Epithelial cell of proximal tubule (primary cell): ENCODE results near the gene SGMS1. TPM values are rescaled to one million over a fixed set of nuclear protein-coding genes. Genes with fewer than 3 reads are reported as not detected.
"Not testable (repeated sequence)": the region's sequence is repeated elsewhere in the genome, so short reads cannot be mapped to it uniquely, and the experiment has no call there.

Experiments
- DNase-seq: peaks from one replicate; pipeline ENCODE4 v3.0.0-alpha.2; 2011; ENCODE audit warnings: low read depth
- H3K4me3 ChIP-seq: 2 replicates; pipeline ENCODE4 v1.5.1; 2011; ENCODE audit warnings: low read depth, mild to moderate bottlenecking, low read length
- CTCF ChIP-seq: conservative IDR thresholded peaks from 2 replicates; pipeline ENCODE4 v1.5.1; 2012; ENCODE audit warnings: low read depth, mild to moderate bottlenecking, low read length
- total RNA-seq: library from RNA; depleted of rRNA; stranded (reverse); fragments of >200 nt; gene quantifications from 2 replicates; pipeline ENCODE4 v1.2.3, GENCODE V29; 2015

SGMS1 gene
- total RNA-seq, 1 donor from 2014 or later, result 25.2 TPM

GRCh38 chr10:50496228-50496627 lies 127.5 kb downstream of the SGMS1 start:
- no peak for DNase-seq
- no peak overlapping the region for H3K4me3 ChIP-seq
- TF ChIP-seq CTCF, result no peak

- TF ChIP-seq CTCF, result no peak
- no peak overlapping the region for H3K4me3 ChIP-seq
- DNase-seq, result no peak
Observed at GRCh38 chr10:50490241-50490640, 133.5 kb downstream of the SGMS1 start.

- DNase-seq, H3K4me3 ChIP-seq: not testable (repeated sequence)
Observed at GRCh38 chr10:50484550-50484949, 139.2 kb downstream of the SGMS1 start.

- H3K4me3 ChIP-seq, result no peak overlapping the region
- TF ChIP-seq CTCF, result no peak
- no peak for DNase-seq
Observed at GRCh38 chr10:50480054-50481007, 143.4 kb downstream of the SGMS1 start.

GRCh38 chr10:50477287-50478203 lies 146.2 kb downstream of the SGMS1 start:
- no peak overlapping the region for H3K4me3 ChIP-seq
- no peak for DNase-seq
- TF ChIP-seq CTCF, result no peak

- no peak for TF ChIP-seq CTCF
- no peak for DNase-seq
- no peak overlapping the region for H3K4me3 ChIP-seq
Observed at GRCh38 chr10:50473756-50474155, 150.0 kb downstream of the SGMS1 start.

- no peak for TF ChIP-seq CTCF
- no peak overlapping the region for H3K4me3 ChIP-seq
- no peak for DNase-seq
Observed at GRCh38 chr10:50472914-50473313, 150.8 kb downstream of the SGMS1 start.
